NCI-H510A (cell line): ENCODE results near the gene GTF3C6.
"Not testable (repeated sequence)": the region's sequence is repeated elsewhere in the genome, so short reads cannot be mapped to it uniquely, and the experiment has no call there.

Source experiments
- DNase-seq: peaks from one replicate; lab custom pipeline; 2025; lab: John Stamatoyannopoulos, UW

GTF3C6 gene

GRCh38 chr6:110958329-110959192, at the start of gene GTF3C6:
GTF3C6 (plus strand) TSS chr6:110958706; CDS start chr6:110958770, 64 bp downstream.
- peak; percentile 48 for DNase-seq

- no peak for DNase-seq
These were observed 27.7 kb upstream of the GTF3C6 start for GRCh38 chr6:110930781-110931180.

GRCh38 chr6:110933912-110934311, 24.6 kb upstream of the GTF3C6 start:
- DNase-seq = no peak

GRCh38 chr6:110934381-110934898, 24.1 kb upstream of the GTF3C6 start:
- no peak for DNase-seq

- DNase-seq = no peak
These were observed 23.3 kb upstream of the GTF3C6 start for GRCh38 chr6:110935171-110935570.

GRCh38 chr6:110938171-110938570, 20.3 kb upstream of the GTF3C6 start:
- DNase-seq = no peak

GRCh38 chr6:110939429-110940200, 18.9 kb upstream of the GTF3C6 start:
- DNase-seq = no peak

GRCh38 chr6:110944681-110945151, 13.8 kb upstream of the GTF3C6 start:
- DNase-seq = no peak

GRCh38 chr6:110946498-110946897, 12.0 kb upstream of the GTF3C6 start:
- no peak for DNase-seq

GRCh38 chr6:110949679-110950285, 8.7 kb upstream of the GTF3C6 start:
- DNase-seq = no peak

GRCh38 chr6:110950440-110950839, 8.1 kb upstream of the GTF3C6 start:
- DNase-seq = no peak

- DNase-seq = no peak
These were observed 7.5 kb upstream of the GTF3C6 start for GRCh38 chr6:110951008-110951407.

GRCh38 chr6:110951986-110952794, 6.3 kb upstream of the GTF3C6 start:
- DNase-seq = no peak

- no peak for DNase-seq
These were observed 4.7 kb upstream of the GTF3C6 start for GRCh38 chr6:110953633-110954303.

- DNase-seq = no peak
These were observed 1.5 kb downstream of the GTF3C6 start for GRCh38 chr6:110960014-110960390.

GRCh38 chr6:110962636-110963035, 4.1 kb downstream of the GTF3C6 start:
- DNase-seq = not testable (repeated sequence)

GRCh38 chr6:110965629-110966229, 7.2 kb downstream of the GTF3C6 start:
- DNase-seq = no peak

- DNase-seq = not testable (repeated sequence)
These were observed 10.2 kb downstream of the GTF3C6 start for GRCh38 chr6:110968661-110969060.

GRCh38 chr6:110971468-110971867, 13.0 kb downstream of the GTF3C6 start:
- no peak for DNase-seq

GRCh38 chr6:110976575-110976974, 18.1 kb downstream of the GTF3C6 start:
- no peak for DNase-seq
